ENCODE data around the gene PCID2.
"Not testable (repeated sequence)": the region's sequence is repeated elsewhere in the genome, so short reads cannot be mapped to it uniquely, and the experiment has no call there.

PCID2 gene

DNA sequence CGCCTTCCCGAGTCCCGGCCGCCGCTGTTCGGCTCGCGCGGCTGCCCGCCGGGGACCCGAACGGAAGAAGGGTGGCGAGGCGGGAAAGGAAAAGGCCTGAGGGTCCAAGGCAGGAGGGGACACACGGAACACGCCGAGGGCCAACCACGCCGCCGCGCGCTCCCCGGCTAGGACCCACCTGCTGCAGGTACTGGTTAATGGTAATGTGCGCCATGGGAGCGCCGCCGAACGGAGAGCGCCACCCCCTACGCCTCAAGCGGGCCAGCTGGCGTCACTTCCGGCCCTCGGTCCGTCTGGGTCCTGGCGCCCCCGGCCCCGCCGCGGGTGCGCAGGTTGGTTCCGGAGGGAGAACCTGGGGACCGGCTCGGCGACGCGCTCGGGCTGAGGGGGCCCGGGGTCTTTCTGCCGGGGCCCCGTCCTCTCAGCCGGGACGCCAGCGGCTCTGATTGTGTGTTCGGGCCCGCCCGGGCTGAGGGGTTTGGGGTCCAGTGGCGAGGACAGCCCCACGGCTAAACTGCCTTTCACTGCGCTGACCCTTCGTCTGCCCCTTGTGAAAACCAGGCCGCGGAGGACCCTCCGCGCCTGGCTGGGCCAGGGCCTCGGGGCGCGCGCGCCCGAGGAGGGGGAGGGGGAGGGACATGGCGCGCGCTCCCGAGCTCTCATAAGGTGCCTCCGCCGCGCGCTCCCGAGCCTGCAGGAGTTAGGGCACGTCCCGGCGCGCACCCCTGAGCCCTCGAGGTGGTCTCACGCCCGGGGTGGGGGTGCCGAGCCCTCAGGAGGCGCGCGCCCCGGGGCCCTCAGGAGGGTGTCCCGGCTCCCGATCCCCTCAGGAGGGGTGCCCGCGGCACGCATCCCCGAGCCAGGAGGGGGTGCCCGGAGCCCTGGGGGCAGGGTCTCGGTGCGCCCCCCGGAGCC is at the start of gene PCID2:
TSS of gene PCID2 (minus strand) at position 249 of the 915 bp plus-strand sequence. CDS start at position 214, 35 bp downstream.
- peak; percentile 97 to 99 (median 97) for DNase-seq

DNA sequence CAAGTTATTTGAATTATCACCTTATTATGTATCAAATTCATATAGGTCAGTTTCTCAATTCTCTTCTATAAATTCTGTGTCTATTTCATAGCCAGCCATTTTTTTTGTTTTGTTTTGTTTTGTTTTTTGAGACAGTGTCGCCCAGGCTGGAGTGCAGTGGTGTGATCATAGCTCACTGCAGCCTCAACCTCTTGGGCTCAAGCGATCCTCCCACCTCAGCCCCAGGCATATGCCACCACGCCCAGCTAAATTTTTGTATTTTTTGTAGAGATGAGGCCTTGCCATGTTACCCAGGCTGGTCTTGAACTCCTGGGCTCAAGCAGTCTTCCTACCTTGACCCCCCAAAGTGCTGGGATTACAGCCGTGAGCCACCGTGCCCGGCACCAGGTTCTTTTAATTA is 49.4 kb upstream of the PCID2 start:
- DNase-seq: not testable (repeated sequence)

DNA sequence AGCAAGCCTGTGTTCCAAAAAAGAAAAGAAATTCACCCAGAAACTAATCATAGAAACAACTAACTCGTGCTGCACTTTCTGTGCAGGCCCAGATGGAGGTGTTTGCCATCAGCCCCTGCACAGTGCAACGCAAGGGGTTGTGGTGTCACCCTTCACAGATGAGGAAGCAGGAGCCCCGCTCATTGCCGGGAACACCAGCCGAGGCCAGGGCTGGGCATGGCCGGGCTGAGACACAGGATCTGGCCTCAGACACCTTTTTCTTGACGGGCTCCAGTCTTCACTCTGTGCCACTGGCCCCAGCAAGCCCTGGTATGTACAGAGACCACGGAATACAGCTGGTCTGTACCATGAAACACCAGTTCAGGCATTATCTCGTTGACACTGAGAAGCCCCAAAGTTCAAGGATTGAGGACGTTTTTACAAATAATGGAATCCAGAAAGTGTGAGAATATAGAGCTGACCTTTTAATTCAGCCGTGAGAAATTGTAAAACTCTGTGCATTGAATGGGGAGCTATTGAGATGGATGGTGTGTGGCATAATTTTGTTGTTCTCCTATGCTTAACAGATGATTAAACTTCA is 44.1 kb upstream of the PCID2 start:
- no peak for DNase-seq

DNA sequence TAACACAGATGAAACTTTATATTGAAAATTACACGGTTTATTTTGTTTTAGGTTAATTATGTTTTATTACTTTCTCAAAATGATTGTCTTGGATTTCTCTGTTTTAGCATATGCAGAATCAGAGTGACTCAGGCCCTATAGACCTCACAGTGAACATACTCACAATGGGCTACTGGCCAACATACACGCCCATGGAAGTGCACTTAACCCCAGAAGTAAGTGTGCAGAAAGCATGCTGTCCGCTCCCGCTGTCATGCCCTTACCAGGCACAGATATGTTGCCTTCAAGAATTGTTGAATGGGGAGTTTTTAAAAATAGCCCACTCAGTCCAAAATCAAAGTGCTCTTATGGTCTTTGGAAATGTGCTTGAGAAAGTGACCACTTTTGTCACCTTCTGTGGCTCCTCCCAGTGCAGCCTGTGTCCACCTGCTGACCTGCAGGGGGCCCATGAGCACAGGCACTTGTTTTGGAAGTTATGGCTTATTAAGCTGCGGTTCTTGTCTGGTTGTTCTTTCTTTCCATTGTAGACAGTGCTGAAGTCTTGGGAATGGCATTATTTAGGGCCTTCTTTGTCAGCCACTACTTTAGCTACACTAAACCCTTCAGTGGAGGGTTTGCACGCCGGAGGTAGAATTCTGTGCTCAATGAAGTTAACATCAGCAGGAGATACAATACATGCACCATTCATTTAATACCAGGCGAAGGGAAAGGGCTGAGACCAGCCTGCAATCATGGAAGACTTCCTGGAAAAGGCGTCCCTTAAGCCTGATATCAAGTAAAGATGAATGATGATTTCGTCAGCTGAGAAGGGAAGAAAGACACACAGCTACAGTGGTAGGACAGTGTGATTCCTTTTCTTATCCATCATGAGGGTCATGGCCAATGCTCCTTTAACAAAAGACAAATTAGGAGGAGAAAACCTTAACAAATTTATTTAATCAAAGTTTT is 37.7 kb upstream of the PCID2 start:
- DNase-seq: peak in 1 of 3 experiments; percentile 10

DNA sequence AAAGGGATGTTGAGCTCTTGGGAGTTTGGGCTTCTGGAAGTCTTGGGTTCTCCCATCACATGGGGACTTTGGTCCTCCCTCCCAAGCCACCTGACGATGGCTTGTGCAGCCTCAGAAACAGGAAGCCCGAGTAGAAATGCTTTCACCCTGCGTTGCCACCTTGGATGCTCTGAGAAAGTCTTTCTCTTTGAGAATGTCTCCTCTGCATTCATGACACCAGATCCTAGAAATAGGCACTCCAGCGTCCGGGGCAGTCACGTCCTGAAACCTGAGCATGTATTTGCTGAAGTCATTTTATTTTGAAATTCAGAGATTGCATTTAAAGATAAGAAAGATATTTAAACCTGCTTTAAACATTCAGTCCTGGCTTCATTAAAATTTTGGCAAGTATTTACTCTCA is 35.4 kb upstream of the PCID2 start:
- DNase-seq: no peak

DNA sequence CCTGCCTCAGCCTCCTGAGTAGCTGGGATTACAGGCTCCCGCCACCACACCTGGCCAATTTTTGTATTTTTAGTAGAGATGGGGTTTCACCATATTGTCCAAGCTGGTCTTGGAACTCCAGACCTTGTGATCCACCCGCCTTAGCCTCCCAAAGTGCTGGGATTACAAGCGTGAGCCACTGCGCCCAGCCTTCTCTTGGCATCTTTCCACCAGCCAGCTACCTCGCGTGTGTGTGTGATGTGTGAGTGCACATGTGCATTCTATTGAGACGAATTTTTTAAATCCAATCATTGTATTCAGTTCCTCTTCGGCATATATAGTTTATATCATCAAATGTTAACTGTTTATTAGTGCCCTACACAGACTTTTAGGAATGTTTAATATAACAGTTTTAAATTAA is 33.2 kb upstream of the PCID2 start:
- DNase-seq: not testable (repeated sequence)

DNA sequence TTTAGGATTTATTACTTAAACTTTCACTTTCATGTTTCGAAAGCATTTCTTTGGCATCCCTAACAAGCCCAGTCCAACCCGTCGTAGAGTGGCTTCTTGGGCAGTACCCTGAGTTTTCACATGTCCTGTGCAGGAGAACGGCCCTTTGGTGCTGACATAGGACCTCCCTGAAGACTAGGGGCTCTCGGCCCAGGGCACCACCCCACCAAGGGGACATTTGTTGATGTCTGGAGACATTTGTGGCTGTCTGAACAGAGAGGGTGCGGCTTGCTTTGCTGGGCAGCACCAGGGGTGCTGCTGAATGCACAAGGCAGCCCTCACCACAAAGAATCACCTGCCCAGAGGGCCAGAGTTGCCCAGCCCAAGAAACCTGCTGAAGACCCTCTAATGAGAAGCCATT is 31.5 kb upstream of the PCID2 start:
- DNase-seq: no peak

DNA sequence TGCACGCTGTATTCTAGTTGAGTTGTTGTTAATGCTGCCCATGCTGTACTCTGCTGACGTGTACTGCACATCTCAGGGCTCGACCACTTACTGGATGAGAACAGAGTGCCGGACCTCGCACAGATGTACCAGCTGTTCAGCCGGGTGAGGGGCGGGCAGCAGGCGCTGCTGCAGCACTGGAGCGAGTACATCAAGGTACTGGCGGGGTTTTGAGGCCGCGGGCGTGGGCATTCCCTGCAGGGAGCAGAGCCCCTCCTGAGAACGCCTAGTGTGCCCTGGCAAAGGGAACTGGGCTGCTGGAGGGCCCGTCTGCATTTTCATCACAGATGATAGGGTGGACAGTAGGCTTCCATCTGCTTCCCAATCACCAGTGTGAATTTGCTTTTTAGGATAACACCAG is 30.9 kb upstream of the PCID2 start:
- DNase-seq: no peak

DNA sequence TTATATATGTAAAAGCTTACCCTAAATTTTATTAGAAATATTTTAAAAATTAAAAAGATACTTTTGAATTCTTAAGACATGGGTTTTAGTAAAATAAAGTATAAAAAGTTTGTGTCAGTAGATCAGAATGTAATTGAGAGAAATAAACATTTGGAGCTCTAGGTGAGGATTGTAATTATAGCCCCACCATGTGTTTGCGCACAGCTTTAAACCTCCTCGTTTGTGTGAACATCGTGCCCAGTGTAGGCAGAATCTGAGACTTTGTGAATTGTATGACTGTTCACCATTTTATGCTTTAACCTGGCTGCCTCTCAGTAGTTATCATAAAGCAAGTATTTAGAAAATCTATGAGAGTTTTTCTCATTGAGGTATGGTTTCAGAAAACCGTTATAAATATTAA is 30.1 kb upstream of the PCID2 start:
- DNase-seq: peak in 1 of 3 experiments; percentile 32

DNA sequence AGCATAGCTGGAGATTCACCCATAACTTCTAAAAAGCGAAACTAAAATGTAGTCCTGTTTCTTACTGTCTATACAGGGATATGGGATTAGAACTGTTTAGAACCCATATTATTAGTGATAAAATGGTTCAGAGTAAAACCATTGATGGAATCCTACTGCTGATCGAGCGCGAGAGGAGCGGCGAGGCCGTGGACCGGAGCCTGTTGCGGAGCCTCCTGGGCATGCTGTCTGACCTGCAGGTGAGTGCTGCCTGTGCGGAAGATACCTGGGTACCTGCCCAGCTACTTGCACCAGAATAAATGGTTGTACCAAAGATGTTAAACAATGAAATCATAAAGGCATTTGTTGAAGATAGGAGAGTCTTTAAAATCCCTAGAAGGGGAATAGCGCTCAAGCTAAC is 24.6 kb upstream of the PCID2 start:
- DNase-seq: no peak

DNA sequence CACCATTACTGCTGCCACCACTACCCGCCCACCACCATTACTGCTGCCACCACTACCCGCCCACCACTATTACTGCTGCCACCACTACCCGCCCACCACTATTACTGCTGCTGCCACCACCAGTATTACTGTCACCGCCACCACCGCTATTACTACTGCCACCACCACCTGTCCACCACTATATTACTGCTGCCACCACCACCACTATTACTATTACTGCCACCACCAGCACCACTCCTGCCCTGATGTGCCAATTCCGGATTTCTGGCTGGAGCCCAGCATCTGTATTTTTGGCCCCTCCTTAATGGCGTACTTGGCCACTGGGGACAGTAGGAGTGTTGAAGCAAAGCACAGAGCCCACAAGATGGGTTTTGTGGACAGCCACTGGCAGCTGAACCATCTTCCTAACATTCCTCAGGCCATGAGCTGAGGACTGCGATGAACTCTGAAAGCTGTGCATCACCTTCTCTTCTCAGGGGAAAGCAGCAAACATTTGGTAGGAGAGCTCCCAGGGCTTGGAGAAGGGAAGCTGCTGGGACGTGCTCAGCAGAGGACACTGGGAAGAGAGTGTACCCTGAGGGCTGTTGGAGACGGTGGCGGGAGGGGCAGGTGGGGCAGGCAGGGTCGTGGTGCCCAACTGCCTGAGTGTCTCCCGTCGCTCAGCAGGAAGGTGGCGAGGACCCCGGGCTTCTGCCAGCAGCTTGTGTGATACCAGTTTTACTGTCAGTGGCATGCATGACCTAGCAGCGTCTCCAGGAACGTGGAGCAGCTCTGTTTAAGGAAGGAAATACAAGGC is 23.9 kb upstream of the PCID2 start:
- no peak for DNase-seq

DNA sequence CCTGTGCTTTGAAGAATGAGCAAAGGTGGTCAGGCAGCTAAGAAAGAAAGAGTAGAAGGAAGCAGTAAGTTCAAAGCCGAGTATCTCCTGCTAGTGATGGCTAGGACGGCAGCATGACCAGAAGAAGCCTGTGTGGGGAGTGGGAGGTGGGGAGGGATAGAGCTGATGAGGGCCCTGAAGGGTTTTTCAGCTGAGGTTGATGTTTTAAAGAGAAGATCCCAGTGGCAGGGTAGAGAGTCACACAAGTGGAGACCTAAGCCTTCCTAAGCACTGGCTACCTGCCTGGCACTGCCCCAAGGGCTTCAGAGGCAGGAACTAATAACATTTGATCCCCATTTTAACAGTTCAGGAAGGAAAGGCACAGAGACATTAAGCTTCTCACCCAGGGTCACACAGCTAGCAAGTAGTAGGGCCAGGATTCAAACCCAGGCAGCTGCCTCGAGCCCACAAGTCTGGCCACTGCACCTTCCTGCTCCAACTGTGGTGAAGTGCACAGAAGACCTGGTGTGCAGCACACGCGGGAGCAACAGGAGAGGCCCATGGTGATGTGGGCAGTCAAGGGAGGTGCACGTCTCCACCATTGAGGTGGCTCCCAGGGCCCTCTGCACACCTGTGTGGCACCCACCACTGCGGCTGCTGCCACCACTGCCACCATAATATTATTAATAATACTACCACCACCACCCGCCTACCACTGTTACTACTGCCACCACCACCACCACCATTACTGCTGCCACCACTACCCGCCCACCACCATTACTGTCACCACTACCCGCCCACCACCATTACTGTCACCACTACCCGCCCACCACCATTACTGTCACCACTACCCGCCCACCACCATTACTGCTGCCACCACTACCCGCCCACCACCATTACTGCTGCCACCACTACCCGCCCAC is 23.1 kb upstream of the PCID2 start:
- no peak for DNase-seq

DNA sequence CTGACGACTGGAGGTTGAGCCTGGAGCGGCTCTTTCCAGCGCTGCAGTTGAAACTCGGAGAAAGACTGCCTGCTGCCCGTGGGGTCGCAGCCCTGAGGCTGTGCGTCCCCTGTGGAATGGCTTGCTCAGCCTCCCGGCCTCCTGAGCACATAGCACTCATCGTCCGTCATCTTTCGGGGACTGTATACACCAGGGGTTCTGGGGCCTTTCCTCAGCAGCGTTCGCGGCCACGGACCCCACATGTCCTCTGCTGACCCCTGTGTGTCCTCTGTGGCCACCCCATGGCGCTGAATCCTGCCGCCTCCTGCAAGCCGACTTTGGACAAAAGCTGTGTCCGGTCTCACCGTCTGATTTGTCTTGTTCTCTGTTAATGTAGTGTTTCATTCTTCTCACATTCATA is 21.3 kb upstream of the PCID2 start:
- no peak for DNase-seq

DNA sequence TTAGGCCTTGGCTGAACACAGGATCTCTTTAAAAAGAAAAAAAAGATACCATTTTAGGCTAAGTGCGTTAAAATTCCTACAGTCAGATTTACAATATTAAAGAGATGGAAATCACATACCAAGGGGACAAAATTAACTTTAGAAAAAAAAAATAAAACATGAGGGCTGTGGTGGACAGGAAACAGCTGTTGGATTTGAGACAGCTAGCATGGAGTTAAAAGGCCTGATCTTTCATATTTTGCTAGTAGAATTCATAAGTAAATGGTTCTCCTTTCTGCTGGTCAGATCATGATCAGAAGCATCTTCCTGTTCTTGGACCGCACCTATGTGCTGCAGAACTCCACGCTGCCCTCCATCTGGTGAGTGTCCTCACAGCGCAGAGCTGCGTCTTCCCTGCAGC is 20.7 kb upstream of the PCID2 start:
- DNase-seq: no peak

DNA sequence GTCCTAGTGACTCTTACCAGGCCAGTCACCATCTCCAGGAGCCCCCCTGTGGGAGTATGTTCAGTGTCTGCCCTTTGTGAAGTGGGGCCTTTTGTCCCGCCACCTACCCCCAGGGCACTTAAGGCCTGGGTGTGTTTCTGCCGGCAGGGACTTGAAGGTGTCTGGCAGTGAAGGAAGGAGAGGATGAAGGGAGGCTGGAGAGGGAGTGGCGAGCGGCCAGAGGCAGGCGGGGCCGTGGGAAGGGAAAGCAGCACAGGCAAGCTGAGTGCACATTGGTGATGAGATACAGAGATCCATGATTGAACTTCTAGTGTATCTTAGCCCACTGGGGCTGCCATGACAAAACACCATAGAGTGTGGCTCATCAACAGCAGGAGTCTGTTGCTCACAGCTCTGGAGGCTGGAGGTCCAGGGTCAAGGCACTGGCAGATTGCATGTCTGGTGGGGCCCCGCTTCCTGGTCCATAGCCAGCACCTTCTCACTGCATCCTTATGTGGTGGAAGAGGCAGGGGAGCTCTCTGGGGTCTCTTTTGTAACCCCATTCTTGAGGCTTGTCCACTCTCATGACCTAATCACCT is 18.5 kb upstream of the PCID2 start:
- no peak for DNase-seq

DNA sequence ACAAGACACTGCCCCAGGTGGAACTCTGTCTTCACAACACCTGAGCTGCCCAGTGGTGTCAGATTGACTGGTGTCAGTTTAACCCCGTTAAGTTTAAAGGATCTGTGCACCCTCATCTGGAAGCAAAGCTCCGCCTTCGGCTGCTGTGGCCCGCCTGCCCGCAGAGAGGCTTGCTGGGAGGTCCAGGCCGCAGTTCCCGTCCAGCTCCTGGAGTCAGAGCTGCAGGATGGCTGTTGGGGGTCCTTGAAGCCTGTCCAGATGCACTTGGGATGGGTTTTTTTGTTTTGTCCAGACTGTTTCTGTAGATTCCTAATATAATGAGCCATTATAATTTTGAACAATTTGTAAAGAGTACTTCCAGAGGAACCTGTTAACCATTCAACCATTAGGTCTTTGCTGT is 17.0 kb upstream of the PCID2 start:
- DNase-seq: no peak

DNA sequence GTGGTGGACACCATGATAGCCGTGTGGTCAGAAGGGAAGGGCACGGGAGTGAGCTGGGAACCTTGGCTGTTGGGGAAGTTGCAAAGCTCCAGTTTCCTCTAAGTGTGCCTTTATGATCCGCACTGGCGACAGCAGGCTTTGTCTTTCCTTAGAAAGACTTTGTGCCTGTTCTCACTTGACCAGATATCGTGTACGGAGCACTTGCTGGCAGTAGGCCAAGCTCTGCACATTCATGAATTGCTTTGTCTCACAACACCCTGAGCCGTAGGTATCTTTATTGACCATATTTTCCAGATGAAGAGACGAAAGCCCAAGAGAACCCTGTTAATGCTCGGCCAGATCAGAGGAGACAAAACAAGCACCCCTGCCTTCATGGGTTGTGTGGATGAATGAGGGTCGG is 16.0 kb upstream of the PCID2 start:
- DNase-seq: peak in 2 of 3 experiments; percentile 14 to 43

DNA sequence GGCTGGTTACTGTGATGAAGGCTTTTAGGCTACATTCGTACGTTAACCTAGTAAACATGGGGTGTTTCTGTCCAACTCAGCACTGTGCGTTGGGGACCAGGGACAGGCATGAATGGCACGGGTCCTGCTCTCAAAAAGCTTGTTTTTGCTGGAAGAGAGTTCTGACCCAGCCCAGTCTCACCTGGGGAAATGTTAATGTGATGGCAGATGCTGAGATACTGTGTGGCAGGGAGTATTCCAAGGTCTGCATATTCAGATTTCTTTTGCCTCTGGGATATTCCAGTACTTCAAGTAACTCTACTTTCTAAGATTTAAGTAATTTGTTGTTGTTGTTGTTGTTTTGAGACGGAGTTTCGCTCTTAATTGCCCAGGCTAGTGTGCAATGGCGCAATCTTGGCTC is 14.6 kb upstream of the PCID2 start:
- DNase-seq: no peak

DNA sequence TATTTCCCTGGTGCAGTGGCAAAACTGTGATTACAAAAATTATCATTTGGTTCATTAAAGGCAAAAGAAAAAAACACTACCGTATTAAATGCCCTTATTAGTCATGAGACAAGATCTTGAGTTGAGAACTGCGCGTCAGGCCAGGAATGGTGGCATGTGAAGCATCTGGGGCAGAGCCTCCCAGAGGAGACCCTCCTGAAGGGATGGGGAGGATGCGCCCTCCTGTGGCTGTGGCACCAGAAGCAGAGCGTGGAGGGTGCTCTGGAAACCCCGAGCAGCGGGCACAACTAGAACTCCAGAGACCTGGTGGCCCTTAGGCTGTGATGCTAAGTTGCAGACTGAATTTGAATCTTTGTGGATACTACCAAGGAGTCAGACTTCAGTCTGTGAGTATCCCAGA is 12.4 kb upstream of the PCID2 start:
- no peak for DNase-seq

DNA sequence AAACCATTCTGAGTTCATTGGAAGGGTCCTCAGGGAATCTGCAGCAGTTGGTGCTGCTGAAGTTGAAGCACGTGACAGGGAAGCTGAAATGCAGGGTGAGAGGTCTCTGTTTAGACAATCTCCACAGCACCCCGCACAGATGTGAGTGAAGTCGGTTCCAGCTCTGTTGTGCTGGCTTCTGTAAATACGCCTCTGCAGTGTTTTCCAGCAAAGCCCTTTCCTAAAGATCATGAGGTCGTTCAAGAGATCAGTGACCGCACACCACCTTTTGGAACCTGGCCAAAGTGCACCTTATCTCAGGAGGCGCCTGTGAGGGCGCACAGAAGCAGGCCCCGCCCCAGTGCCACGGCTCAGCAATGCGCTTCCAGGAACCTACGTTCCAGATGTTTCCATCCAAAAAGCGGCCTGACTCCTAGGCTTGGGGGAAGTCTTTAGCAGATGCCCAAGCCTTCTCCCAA is 11.7 kb upstream of the PCID2 start:
- DNase-seq: peak in 1 of 3 experiments; percentile 37

Measured in NCI-H1417 (cell line).